Measurements from ENCODE around the gene CHN2.

GRCh38 chr7:29254591-29254990 is 60.0 kb downstream of the CHN2 start:
- TF ChIP-seq IRF2 (CRISPR knock-in tag; IDR thresholded peaks at IDR 0.05; ENCODE audit: borderline replicate concordance, low read depth): no peak
- no peak for TF ChIP-seq CTCF (IDR thresholded peaks at IDR 0.05)
- no peak for TF ChIP-seq E2F1 (CRISPR knock-in tag; IDR thresholded peaks at IDR 0.05)
- no peak for TF ChIP-seq ZNF263 (CRISPR knock-in tag; IDR thresholded peaks at IDR 0.05; ENCODE audit: low read depth)
- TF ChIP-seq ATF3 (CRISPR knock-in tag; conservative IDR thresholded peaks at IDR 0.05): no peak
- TF ChIP-seq ZNF121 (CRISPR knock-in tag; IDR thresholded peaks at IDR 0.05): no peak
- no peak for TF ChIP-seq RELA (CRISPR knock-in tag; IDR thresholded peaks at IDR 0.05; ENCODE audit: borderline replicate concordance)
- TF ChIP-seq TCF7 (CRISPR knock-in tag; IDR thresholded peaks at IDR 0.05; ENCODE audit: low read depth): no peak
- TF ChIP-seq ATF6 (CRISPR knock-in tag; IDR thresholded peaks at IDR 0.05): no peak
- TF ChIP-seq, protein P1, sequence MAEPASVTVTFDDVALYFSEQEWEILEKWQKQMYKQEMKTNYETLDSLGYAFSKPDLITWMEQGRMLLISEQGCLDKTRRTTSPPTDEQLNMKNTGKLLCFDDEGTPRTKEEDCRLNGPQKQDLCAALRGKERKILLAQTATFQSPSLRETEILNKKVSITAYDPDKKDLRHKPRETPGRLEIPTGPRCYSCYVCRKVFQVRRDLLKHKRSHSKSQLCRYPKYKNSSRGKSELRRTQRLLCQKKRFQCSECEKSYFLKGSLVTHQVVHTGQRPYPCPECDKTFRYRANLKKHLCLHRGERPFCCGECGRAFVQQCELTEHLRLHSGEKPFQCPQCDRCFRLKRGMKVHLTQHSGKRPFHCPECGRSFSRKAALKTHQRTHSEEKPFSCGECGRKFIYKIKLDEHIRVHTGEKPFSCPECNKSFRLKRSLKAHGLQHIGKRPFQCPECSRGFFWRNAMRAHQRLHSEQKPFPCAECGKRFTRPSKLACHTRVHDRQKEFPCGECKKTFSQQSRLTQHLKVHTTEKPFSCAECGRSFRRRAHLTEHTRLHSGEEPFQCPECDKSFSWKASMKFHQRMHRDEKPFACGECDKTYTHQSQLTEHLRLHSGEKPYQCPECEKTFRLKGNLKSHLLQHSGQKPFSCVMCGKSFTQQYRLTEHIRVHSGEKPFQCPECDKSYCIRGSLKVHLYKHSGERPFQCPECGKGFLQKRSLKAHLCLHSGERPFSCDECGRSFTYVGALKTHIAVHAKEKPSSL (CRISPR knock-in tag; conservative IDR thresholded peaks at IDR 0.05): no peak
- no peak for TF ChIP-seq FOXK1 (CRISPR knock-in tag; IDR thresholded peaks at IDR 0.05)
- TF ChIP-seq NR2C2 (CRISPR knock-in tag; IDR thresholded peaks at IDR 0.05): no peak
- no peak for TF ChIP-seq USF2 (CRISPR knock-in tag; IDR thresholded peaks at IDR 0.05)
- TF ChIP-seq FOXJ3 (CRISPR knock-in tag; IDR thresholded peaks at IDR 0.05; ENCODE audit: borderline replicate concordance): no peak

Measured in WTC11 (cell line).